GM18951 (cell line): ENCODE measurements around the gene ZNF607.
"Not testable (repeated sequence)": the region's sequence is repeated elsewhere in the genome, so short reads cannot be mapped to it uniquely, and the experiment has no call there.

Source experiments
- POLR2A ChIP-seq: IDR thresholded peaks from 4 replicates; pipeline ENCODE4 v1.6.1; 2011; ENCODE audit warnings: mild to moderate bottlenecking; ENCODE audit not compliant: insufficient read length, insufficient read depth; ENCODE audit errors: extremely low read depth
- in situ Hi-C: fragments of 300-500 bp; cut with MboI; formaldehyde crosslinking; loops from one replicate; pipeline ENCODE4 v1.12.0; 2022; ENCODE audit warnings: low sequenced_read_pairs, mixed read lengths, inconsistent platforms; ENCODE audit not compliant: unreplicated experiment

The ZNF607 gene

GRCh38 chr19:37719111-37719926 is at the start of gene ZNF607:
TSS of gene ZNF607 (minus strand) at chr19:37719761. CDS start at chr19:37711618, 8,143 bp downstream.
- peak; percentile 68 for TF ChIP-seq POLR2A
- in situ Hi-C loops = no loop called here

DNA sequence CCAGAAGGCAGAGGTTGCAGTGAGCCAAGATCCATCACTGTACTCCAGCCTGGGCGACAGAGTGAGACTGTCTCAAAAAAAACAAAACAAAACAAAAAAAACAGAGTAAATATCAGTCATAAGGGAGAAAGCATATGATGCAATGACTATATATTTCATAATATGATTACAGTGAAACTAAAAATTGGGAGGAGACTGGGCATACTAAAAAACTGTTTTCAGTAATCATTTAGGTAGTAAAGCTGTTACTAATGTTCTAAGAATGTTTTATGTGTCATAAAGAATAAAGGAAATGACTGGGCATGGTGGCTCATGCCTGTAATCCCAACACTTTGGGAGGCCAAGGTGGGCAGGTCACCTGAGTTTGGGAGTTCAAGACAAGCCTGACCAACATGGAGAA is 43.9 kb upstream of the ZNF607 start:
- in situ Hi-C loops = no loop called here

GRCh38 chr19:37757683-37758082 is 38.1 kb upstream of the ZNF607 start:
- in situ Hi-C loops = not testable (repeated sequence)

More for the DNA sequence above, 43.9 kb upstream of the ZNF607 start:
- TF ChIP-seq POLR2A = no peak

GRCh38 chr19:37738371-37738770 is 18.8 kb upstream of the ZNF607 start:
- no peak for TF ChIP-seq POLR2A
- in situ Hi-C loops = no loop called here

GRCh38 chr19:37725181-37725580 is 5.6 kb upstream of the ZNF607 start:
- no peak for TF ChIP-seq POLR2A
- in situ Hi-C loops = no loop called here

DNA sequence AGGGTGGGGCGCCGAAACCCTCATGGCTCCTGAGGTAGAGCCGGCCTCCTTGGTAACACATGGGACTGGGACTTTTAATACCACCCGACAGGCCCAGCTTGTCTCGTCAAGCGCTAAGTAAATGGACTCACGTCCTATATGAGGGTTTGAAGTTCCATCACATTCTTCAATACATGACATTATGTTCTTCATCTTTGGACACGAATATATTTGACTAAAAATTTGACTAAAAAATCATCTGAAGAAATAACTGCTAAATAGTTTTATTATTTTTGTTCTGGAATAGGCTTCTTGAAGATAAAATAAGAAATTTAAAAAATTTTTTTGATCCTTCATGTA is 335 bp upstream of the ZNF607 start:
- in situ Hi-C loops = no loop called here
- no peak for TF ChIP-seq POLR2A

- TF ChIP-seq POLR2A = no peak
These were observed 1.3 kb downstream of the ZNF607 start for GRCh38 chr19:37718304-37718703.

GRCh38 chr19:37716140-37716539 is 3.4 kb downstream of the ZNF607 start:
- in situ Hi-C loops = no loop called here
- TF ChIP-seq POLR2A = no peak

More at GRCh38 chr19:37718304-37718703, 1.3 kb downstream of the ZNF607 start:
- in situ Hi-C loops = no loop called here

DNA sequence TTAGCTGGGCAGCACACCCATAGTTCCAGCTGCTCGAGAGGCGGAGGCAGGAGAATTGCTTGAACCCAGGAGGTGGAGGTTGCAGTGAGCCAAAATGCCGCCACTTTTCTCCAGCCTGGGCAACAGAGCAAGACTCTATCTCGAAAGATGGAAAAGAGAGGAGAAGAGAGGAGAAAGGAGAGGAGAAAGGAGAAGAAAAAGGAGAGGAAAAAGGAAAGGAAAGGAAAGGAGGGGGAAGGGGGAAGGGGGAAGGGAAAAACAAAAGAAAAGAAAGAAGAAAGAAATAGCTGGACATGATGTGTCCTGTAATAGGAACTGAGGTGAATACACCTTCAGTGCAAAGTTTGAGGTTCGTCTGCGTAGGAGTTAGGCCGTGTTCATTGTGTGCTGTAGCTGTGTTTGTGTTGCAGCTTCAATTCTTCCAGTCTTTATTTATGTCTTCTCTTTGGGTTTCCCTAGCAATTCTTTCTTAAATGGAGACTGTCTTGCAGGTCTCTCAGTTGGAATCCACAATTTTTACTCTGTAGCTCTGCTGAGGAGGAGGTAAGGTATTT is 13.4 kb downstream of the ZNF607 start:
- in situ Hi-C loops = no loop called here
- no peak for TF ChIP-seq POLR2A

DNA sequence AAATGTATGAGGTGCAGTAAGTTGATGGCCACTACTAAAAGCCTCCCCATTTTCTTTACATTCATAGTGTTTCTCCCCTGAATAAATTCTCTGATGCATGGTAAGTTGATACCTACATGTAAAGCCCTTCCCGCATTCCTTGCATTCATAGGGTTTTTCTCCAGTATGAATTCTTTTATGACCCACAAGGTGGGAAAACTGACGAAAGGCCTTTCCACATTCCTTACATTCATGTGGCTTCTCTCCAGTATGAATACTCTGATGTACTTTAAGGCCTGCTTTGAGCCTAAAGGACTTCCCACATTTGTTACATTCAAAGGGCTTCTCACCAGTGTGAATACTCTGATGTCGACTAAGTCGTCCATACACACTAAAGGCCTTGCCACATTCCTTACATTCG is 20.5 kb downstream of the ZNF607 start:
- in situ Hi-C loops = no loop called here
- TF ChIP-seq POLR2A = no peak

DNA sequence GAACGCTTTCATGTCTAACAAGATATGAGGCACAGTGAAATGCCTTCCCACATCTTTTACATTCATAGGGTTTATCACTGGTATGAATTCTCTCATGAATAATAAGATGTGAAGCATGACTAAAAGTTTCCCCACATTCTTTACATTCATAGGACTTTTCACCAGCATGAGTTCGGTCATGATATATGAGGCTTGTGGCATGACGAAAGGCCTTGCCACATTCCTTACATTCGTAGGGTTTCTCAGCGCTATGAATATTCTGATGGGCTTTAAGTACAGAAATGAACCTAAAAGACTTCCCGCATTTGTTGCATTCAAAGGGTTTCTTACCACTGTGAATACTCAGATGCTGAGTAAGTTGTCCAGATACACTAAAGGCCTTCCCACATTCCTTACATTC is 21.3 kb downstream of the ZNF607 start:
- TF ChIP-seq POLR2A = no peak

GRCh38 chr19:37695144-37695899 is 24.2 kb downstream of the ZNF607 start:
- in situ Hi-C loops = no loop called here
- TF ChIP-seq POLR2A = no peak

More for the DNA sequence above, 21.3 kb downstream of the ZNF607 start:
- in situ Hi-C loops = no loop called here

DNA sequence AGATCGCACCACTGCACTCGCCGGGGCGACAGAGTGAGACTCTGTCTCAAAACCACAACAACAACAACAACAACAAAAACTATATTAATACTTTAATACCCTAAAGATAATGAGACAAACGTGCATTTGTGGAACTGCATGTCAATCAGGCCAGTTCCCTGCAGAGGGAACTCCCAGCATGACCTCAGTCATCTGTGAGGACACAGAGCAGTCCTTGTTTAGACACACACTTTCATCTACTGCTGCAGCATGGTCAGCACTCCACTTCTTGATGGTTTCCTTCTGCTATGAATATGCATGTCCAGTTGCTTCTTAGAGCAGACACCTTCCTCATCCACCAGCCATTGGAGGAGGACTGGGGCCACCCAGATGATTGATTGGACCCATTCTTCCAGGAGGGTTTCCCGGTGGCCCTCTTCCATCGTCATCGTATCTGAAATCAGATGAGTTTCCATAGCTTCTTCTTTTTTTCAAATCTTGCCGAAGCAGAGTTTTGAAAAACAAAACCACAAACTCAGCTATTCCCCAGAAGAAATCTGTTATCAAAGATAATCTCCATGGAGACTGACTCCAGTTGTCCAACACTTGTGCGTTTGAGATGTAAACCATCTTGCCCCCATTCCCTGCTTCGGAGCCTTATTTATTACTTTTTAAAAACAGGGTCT is 26.5 kb downstream of the ZNF607 start:
- TF ChIP-seq POLR2A = no peak
- in situ Hi-C loops = no loop called here
